Neutrophil (primary cell): ENCODE measurements around the gene MYOD1.

Experiments
- H3K27ac ChIP-seq: fragments of 200-600 bp; sonication (generic); 2 replicates; pipeline ENCODE4 v1.5.1; 2016; ENCODE audit warnings: mild to moderate bottlenecking, moderate library complexity
- H3K27me3 ChIP-seq: fragments of 200-600 bp; sonication (generic); 2 replicates; pipeline ENCODE4 v1.6.0; 2016; ENCODE audit warnings: mild to moderate bottlenecking
- H3K36me3 ChIP-seq: fragments of 200-600 bp; sonication (generic); 2 replicates; pipeline ENCODE4 v1.5.1; 2017
- H3K4me1 ChIP-seq, 2 experiments: fragments of 200-600 bp in 1 of 2; sonication (generic) in 1 of 2; 1 replicate in 1 of 2; 2 replicates in 1 of 2; pipeline versions ENCODE4 v1.5.1 to v1.6.1; 2013 to 2016; ENCODE audit warnings: low read depth in 1 of 2, low read length in 1 of 2, mild to moderate bottlenecking in 1 of 2, moderate library complexity in 1 of 2; ENCODE audit not compliant: control insufficient read depth in 1 of 2, insufficient read depth in 1 of 2
- H3K4me3 ChIP-seq, 2 experiments: fragments of 200-600 bp in 1 of 2; sonication (generic) in 1 of 2; 1 replicate in 1 of 2; 2 replicates in 1 of 2; pipeline ENCODE4 v1.5.1; 2013 to 2016; ENCODE audit warnings: low read depth in 1 of 2, low read length in 1 of 2, mild to moderate bottlenecking in 1 of 2, moderate library complexity in 1 of 2
- H3K9me3 ChIP-seq: fragments of 200-600 bp; sonication (generic); 2 replicates; pipeline ENCODE4 v1.5.1; 2016
- TF ChIP-seq, protein P1 (sequence below): fragments of 200-600 bp; sonication (generic); IDR thresholded peaks from 2 replicates; pipeline ENCODE4 v1.5.1; 2016; ENCODE audit warnings: antibody characterized with exemption

The MYOD1 gene

DNA sequence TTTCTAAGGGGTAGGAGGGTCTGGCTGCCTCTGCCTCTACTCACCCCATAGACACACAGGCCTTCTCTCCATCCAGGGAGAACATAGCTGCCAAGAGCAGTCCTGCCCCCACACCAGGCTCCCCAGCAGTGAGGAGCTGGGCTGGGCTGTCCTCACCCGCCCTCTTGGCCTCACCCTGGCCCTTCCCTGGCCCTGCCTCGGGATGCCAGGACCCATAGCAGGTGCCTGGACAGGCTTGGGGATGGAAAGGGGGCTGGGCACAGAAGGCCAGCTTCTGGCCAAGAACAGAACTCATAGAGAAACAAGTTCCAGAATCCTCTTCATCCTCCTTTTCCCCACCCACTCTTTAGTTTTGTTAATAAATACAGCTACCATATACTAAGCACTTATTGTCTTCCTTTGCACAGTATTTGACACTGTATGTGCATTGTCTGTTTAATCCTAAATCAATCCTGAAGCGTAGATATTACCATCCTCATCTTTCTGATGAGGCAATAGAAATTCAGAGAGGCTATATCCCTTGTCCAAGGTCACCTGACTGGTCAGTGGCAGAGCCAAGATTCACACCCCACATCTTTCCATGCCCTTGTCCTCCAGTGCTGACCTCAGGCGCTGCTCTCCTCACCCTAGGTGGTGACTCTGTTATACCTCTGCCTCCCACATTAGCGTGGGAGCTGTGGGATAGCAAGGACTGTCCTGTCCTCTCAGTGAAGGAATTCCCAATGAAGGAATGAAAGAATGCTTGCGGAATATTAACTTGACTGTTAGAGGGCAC is 22.0 kb upstream of the MYOD1 start:
- Histone ChIP-seq H3K4me1 (no peaks in the 10 kb centered on the region), H3K27me3 (peaks cover 70% of the 10 kb centered on the region), H3K36me3 (no peaks in the 10 kb centered on the region), H3K27ac (no peak overlapping the region), H3K4me3 (no peak overlapping the region), H3K9me3 (no peaks in the 10 kb centered on the region)
- TF ChIP-seq, protein P1, sequence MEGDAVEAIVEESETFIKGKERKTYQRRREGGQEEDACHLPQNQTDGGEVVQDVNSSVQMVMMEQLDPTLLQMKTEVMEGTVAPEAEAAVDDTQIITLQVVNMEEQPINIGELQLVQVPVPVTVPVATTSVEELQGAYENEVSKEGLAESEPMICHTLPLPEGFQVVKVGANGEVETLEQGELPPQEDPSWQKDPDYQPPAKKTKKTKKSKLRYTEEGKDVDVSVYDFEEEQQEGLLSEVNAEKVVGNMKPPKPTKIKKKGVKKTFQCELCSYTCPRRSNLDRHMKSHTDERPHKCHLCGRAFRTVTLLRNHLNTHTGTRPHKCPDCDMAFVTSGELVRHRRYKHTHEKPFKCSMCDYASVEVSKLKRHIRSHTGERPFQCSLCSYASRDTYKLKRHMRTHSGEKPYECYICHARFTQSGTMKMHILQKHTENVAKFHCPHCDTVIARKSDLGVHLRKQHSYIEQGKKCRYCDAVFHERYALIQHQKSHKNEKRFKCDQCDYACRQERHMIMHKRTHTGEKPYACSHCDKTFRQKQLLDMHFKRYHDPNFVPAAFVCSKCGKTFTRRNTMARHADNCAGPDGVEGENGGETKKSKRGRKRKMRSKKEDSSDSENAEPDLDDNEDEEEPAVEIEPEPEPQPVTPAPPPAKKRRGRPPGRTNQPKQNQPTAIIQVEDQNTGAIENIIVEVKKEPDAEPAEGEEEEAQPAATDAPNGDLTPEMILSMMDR: no peak

DNA sequence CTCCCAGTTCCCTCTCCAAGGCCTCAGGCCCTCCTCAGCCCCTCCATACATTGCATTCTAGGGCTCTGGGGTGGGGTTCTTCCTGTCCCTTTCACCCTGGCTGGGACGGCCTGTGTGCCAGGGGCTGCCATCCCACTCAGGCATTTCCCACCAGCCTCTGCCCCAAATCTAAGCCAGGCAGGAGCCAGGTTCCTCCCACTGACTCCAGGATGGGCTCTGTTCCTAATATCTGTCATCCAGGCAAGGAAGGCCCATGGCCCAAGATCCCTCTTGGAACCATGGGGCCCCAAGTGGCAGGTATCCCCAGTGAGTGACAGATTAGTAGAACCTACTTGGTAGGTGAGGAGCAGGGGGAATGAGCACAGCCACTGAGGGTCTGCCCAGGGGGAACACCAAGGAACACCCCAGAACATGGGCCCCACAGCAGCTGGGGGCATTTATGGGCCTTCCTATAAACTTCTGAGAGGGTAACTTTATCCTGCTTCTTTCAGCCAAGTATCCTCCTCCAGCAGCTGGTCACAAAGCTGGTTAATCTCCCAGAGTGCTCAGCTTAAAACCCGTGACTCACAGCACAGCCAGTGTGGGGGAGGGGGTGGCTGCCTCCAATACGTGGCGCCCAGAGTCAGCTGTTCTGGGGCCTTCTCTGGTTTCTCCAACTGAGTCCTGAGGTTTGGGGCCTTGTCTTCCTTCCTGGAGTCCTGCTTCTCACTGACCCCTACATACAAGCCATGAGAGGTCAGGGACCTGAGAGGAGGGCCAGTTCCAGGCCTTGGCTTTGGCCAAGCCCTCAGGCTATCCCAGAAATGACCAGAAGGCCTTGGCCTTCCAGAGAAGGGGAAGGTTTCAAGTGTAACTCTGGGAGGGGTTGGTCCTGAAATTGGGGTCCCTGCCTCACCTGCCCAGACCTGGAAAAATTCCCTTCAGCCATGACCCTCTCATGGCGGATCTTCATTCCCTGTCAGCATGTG is 19.9 kb upstream of the MYOD1 start:
- H3K27me3 ChIP-seq: peaks cover 56% of the 10 kb centered on the region

DNA sequence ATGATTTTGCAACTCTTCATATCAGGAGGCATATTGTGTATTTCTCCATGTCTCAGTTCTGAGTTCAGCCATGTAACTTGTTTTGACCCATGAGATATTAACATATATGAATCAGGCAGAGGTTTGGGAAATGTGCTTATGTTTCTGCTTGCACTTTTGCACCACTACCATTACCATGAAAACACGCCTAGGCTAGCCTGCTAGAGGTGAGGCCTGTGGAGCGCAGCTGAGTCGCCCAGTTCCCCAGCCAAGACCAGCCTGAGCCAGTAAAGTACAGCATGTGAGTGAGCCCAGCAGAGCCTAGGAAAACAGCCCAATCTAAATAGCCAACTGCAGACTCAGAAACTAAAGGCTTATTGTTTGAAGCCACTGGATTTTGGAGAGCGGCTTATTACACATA is 18.4 kb upstream of the MYOD1 start:
- Histone ChIP-seq H3K4me3 (no peak overlapping the region), H3K27me3 (peaks cover 48% of the 10 kb centered on the region), H3K27ac (no peak overlapping the region), H3K4me1 (no peaks in the 10 kb centered on the region), H3K36me3 (no peaks in the 10 kb centered on the region), H3K9me3 (no peaks in the 10 kb centered on the region)
- TF ChIP-seq, protein P1: no peak

More for the DNA sequence above, 19.9 kb upstream of the MYOD1 start:
- Histone ChIP-seq H3K36me3 (no peaks in the 10 kb centered on the region), H3K4me3 (no peak overlapping the region), H3K9me3 (no peaks in the 10 kb centered on the region), H3K27ac (no peak overlapping the region), H3K4me1 (no peaks in the 10 kb centered on the region)
- TF ChIP-seq, protein P1: no peak

DNA sequence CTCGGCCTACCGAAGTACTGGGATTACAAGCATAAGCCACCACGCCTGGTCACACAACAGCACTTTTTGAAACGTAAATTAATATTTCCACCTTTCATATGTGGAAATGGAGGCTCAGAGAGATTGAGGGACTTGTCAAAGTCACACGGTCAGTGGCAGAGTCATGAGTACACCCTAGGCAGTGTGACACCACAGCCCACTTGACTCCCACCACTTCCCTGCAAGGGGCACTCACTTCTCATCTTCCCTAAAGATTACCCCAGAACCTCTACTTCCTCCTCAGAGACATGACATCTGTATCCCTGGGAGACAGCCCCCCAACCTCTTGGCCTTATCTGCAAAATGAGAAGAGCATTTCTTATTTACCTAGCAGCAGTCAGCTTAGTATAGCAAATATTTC is 16.5 kb upstream of the MYOD1 start:
- H3K27ac ChIP-seq: no peak overlapping the region
- no peak overlapping the region for H3K4me3 ChIP-seq
- TF ChIP-seq, protein P1: no peak
- H3K36me3 ChIP-seq: no peaks in the 10 kb centered on the region
- peaks cover 29% of the 10 kb centered on the region for H3K27me3 ChIP-seq
- H3K9me3 ChIP-seq: no peaks in the 10 kb centered on the region
- H3K4me1 ChIP-seq: no peaks in the 10 kb centered on the region

DNA sequence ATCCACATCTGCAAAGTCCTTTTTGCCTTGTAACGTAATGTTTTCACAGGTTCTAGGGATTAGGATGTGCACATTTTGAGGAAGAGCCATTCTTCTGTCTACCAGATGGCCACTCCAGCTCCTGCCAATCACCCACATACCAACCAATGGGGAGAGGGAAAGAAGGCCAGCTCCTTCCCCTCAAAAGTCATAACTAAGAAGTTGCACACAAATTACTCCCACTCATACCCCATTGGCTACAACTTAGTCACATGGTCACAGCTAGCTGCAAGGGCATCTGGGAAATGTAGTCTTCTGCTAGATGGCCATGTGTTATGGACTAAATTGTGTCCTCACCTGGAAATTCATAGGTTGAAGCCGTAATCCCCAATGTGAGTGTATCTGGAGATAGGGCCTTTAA is 15.4 kb upstream of the MYOD1 start:
- H3K27ac ChIP-seq: no peak overlapping the region
- no peaks in the 10 kb centered on the region for H3K4me1 ChIP-seq
- no peaks in the 10 kb centered on the region for H3K9me3 ChIP-seq
- no peak overlapping the region for H3K4me3 ChIP-seq
- H3K36me3 ChIP-seq: no peaks in the 10 kb centered on the region
- TF ChIP-seq, protein P1: no peak
- H3K27me3 ChIP-seq: peaks cover 21% of the 10 kb centered on the region
